ENCODE results near the gene STK17B.

STK17B gene

GRCh38 chr2:196182439-196183171 lies 11.2 kb upstream of the STK17B start:
- Histone ChIP-seq H3K27ac (ENCODE audit: extremely low read depth, low read depth, low read length) (no peak overlapping the region), H3K4me3 (ENCODE audit: low read depth, low read length) (no peak overlapping the region), H3K9me3 (ENCODE audit: control insufficient read depth, insufficient read depth, low read depth, low read length) (no peaks in the 10 kb centered on the region), H3K4me1 (ENCODE audit: control insufficient read depth, insufficient read depth, low read length) (0 out of 2 replicates have a peak, but pooled peaks cover 3% of the 10 kb centered on the region), H3K36me3 (ENCODE audit: control insufficient read depth in 2 of 2, insufficient read depth in 1 of 2, low read length in 2 of 2) (no peaks in the 10 kb centered on the region)
- CTCF ChIA-PET = no interaction called here
- POLR2A ChIA-PET = no interaction called here
- TF ChIP-seq KLF17 (tag by site-specific recombination; IDR thresholded peaks at IDR 0.05) (no peak), HIC1 (tag by site-specific recombination; IDR thresholded peaks at IDR 0.05) (no peak), ZNF645 (tag by site-specific recombination; IDR thresholded peaks at IDR 0.05) (no peak), ZNF416 (tag by site-specific recombination; IDR thresholded peaks at IDR 0.05) (no peak), ZSCAN5A (tag by site-specific recombination; IDR thresholded peaks at IDR 0.05) (no peak), ZNF704 (tag by site-specific recombination; IDR thresholded peaks at IDR 0.05) (no peak), ZNF692 (tag by site-specific recombination; IDR thresholded peaks at IDR 0.05) (no peak), ZNF394 (tag by site-specific recombination; IDR thresholded peaks at IDR 0.05; ENCODE audit: borderline replicate concordance) (no peak)

- CTCF ChIA-PET = no interaction called here
- Histone ChIP-seq H3K36me3 (ENCODE audit: control insufficient read depth in 2 of 2, insufficient read depth in 1 of 2, low read length in 2 of 2) (no peaks in the 10 kb centered on the region), H3K4me3 (ENCODE audit: low read depth, low read length) (no peak overlapping the region), H3K9me3 (ENCODE audit: control insufficient read depth, insufficient read depth, low read depth, low read length) (no peaks in the 10 kb centered on the region), H3K4me1 (ENCODE audit: control insufficient read depth, insufficient read depth, low read length) (0 out of 2 replicates have a peak, but pooled peaks cover 3% of the 10 kb centered on the region), H3K27ac (ENCODE audit: extremely low read depth, low read depth, low read length) (no peak overlapping the region)
- POLR2A ChIA-PET = interaction anchor here (1.4 kb wide), 1 partner anchor 10 kb away, joined by 3 read pairs; the partner anchor contains the start of gene STK17B
- TF ChIP-seq ZNF629 (tag by site-specific recombination; IDR thresholded peaks at IDR 0.05) (peak; percentile 53), ZNF174 (tag by site-specific recombination; IDR thresholded peaks at IDR 0.05) (no peak), ZNF768 (tag by site-specific recombination; IDR thresholded peaks at IDR 0.05) (peak; percentile 22; the same call in 1 of the 2 replicates), ZNF518A (tag by site-specific recombination; conservative IDR thresholded peaks at IDR 0.05; ENCODE audit: low read depth) (0 out of 2 replicates have a peak, but pooled peaks have one; percentile 20), ZNF335 (tag by site-specific recombination; conservative IDR thresholded peaks at IDR 0.05) (0 out of 2 replicates have a peak, but pooled peaks have one; percentile 36), PRDM10 (tag by site-specific recombination; IDR thresholded peaks at IDR 0.05) (peak; percentile 55), ZNF146 (tag by site-specific recombination; IDR thresholded peaks at IDR 0.05) (no peak)
These were observed 10.1 kb upstream of the STK17B start for GRCh38 chr2:196181484-196181883.
